K562 (cell line): ENCODE data around the gene ZNF816. TPM values are rescaled to one million over a fixed set of nuclear protein-coding genes. Genes with fewer than 3 reads are reported as not detected.

Source experiments
- CBX8 ChIP-seq: fragments of 200-600 bp; sonication (generic); IDR thresholded peaks from 2 replicates; pipeline ENCODE4 v1.6.1; 2012; ENCODE audit warnings: borderline replicate concordance, mixed run types, low read depth, mild to moderate bottlenecking, moderate library complexity, mixed read lengths, low read length, control low read depth, inconsistent platforms; ENCODE audit not compliant: poor library complexity, severe bottlenecking; ENCODE audit errors: extremely low read depth
- E2F3 ChIP-seq: fragments of 250-450 bp; sonication (Bioruptor Pico); IDR thresholded peaks from 2 replicates; pipeline ENCODE4 v1.4.0; 2020; ENCODE audit warnings: mild to moderate bottlenecking
- FOXA1 ChIP-seq: fragments of 450-650 bp; IDR thresholded peaks from 2 replicates; pipeline ENCODE4 v1.6.1; 2016; ENCODE audit warnings: mild to moderate bottlenecking, borderline replicate concordance
- HDGF ChIP-seq: fragments of 450-650 bp; IDR thresholded peaks from 2 replicates; pipeline ENCODE4 v1.6.1; 2016
- HSF4 ChIP-seq: fragments of 250-450 bp; sonication (Bioruptor Pico); IDR thresholded peaks from 2 replicates; pipeline ENCODE4 v2.1.2; 2022; ENCODE audit warnings: mild to moderate bottlenecking, moderate library complexity, borderline replicate concordance
- JUND ChIP-seq, 2 experiments: IDR thresholded peaks; 2 replicates in 1 of 2; 3 replicates in 1 of 2; pipeline ENCODE4 v1.6.1; 2011; ENCODE audit warnings: borderline replicate concordance in 2 of 2, low read depth in 2 of 2, low read length in 2 of 2, improper control_type of control experiment in 1 of 2, missing biosample characterization in 1 of 2, missing genetic modification characterization in 1 of 2, missing genetic modification reagents in 1 of 2
- KAT2B ChIP-seq: IDR thresholded peaks from one replicate; pipeline ENCODE4 v1.6.1; 2012; ENCODE audit warnings: low read depth, mild to moderate bottlenecking, control low read depth, inconsistent platforms, low read length, moderate library complexity
- KLF1 ChIP-seq: fragments of 450-650 bp; IDR thresholded peaks from 2 replicates; pipeline ENCODE4 v1.6.1; 2016; ENCODE audit warnings: missing genetic modification characterization, missing compliant biosample characterization
- NFRKB ChIP-seq: fragments of 450-650 bp; IDR thresholded peaks from 2 replicates; pipeline ENCODE4 v1.6.1; 2016; ENCODE audit warnings: low read depth
- PCBP1 ChIP-seq: fragments of 200-400 bp; formaldehyde crosslinking; IDR thresholded peaks from 2 replicates; pipeline ENCODE4 v1.6.1; 2018; ENCODE audit warnings: mild to moderate bottlenecking, low read depth, low read length; ENCODE audit not compliant: poor library complexity, severe bottlenecking
- SP2 ChIP-seq: IDR thresholded peaks from 2 replicates; pipeline ENCODE4 v1.6.1; 2011; ENCODE audit warnings: mild to moderate bottlenecking, low read depth, low read length, moderate library complexity; ENCODE audit not compliant: poor library complexity, severe bottlenecking; ENCODE audit errors: extremely low read depth
- ZNF263 ChIP-seq: sonication (generic); formaldehyde crosslinking; IDR thresholded peaks from 2 replicates; pipeline ENCODE4 v1.8.0; 2022; ENCODE audit warnings: mild to moderate bottlenecking, missing genetic modification reagents, borderline replicate concordance
- ZNF324 ChIP-seq: fragments of 250-450 bp; sonication (Bioruptor Pico); IDR thresholded peaks from 2 replicates; pipeline ENCODE4 v1.4.0; 2020; ENCODE audit warnings: mild to moderate bottlenecking
- polyA plus RNA-seq, 8 experiments: library from polyadenylated mRNA; depleted of rRNA in 4 of 8; stranded (reverse) in 5 of 8; unstranded in 3 of 8; fragments of >200 nt; fragmentation: Nextera tagmentation in 2 of 8; fragmentation: Illumina TruSeq in 1 of 8; extraction: Ambion mirVana in 2 of 8; extraction: Trizol in 1 of 8; gene quantifications; 2 replicates each; pipeline versions ENCODE4 v1.2.1 to v1.2.3, GENCODE V29; 2011 to 2014; ENCODE audit warnings: inconsistent platforms in 1 of 8, missing spikeins in 1 of 8
- total RNA-seq, 7 experiments: library from RNA; depleted of rRNA in 6 of 7; stranded (reverse); fragments of >200 nt in 6 of 7; fragmentation: Illumina TruSeq in 2 of 7; extraction: Trizol in 2 of 7; gene quantifications; 2 replicates each; pipeline versions ENCODE4 v1.2.1 to v1.2.3, GENCODE V29; 2011 to 2021; ENCODE audit warnings: low replicate concordance in 1 of 7
- TF ChIP-seq, protein P1 (sequence below): sonication (generic); formaldehyde crosslinking; IDR thresholded peaks from 2 replicates; pipeline ENCODE4 v1.8.1; 2023; ENCODE audit warnings: mild to moderate bottlenecking, missing genetic modification reagents
- TF ChIP-seq, protein P2 (sequence below): fragments of 450-650 bp; IDR thresholded peaks from 2 replicates; pipeline ENCODE4 v1.6.1; 2016
- TF ChIP-seq, protein P3 (sequence below): fragments of 450-650 bp; formaldehyde crosslinking; IDR thresholded peaks from 2 replicates; pipeline ENCODE4 v1.4.0; 2020; ENCODE audit warnings: mild to moderate bottlenecking, moderate library complexity
- TF ChIP-seq, protein P4 (sequence below): fragments of 450-650 bp; IDR thresholded peaks from 2 replicates; pipeline ENCODE4 v1.6.1; 2016; ENCODE audit warnings: mild to moderate bottlenecking

The ZNF816 gene
- total and polyA plus RNA-seq, 9 of the 15 experiments (the other 6 are each of a cell fraction or from before 2014, with no cell fraction given) = 8.6 to 23.4 (median 13.0) TPM

DNA sequence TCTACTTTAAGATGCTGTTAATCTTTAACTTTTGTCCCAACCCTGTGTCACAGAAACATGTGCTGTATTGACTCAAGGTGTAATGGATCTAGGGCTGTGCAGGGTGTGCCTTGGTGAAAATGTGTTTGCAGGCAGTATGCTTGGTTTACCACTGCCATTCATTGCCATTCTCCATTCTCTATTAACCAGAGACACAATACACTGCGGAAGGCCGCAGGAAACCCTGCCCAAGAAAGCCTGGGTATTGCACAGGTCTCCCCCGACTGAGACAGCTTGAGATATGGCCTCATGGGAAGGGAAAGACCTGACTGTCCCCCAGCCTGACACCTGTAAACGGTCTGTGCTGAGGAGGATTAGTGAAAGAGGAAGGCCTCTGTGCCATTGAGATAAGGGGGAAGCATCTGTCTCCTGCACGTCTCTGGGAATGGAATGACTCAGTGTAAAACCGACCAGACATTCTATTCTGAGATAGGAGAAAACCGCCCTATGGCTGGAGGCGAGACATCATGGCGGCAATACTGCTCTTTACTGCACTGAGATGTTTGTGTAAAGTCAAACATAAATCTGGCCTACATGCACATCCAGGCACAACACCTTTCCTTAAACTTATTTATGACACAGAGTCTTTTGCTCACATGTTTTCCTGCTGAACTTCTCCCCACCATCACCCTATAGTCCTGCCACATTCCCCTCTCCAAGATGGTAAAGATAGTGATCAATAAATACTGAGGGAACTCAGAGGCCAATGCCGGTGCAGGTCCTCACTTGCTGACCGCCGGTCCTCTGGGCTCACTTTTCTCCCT lies 26.3 kb downstream of the ZNF816 start (continued):
- TF ChIP-seq KAT2B (no peak), HDGF (no peak), E2F3 (CRISPR knock-in tag) (peak; percentile 64), CBX8 (no peak), ZNF263 (CRISPR knock-in tag) (no peak), PCBP1 (no peak), JUND (IDR thresholded peaks at IDR 0.05; ENCODE audit: borderline replicate concordance, low read depth, low read length) (peak; percentile 89), JUND (tag; IDR thresholded peaks at IDR 0.05; ENCODE audit: borderline replicate concordance, low read depth, low read length) (peak; percentile 91; the same call in 2 of the 3 replicates), HSF4 (CRISPR knock-in tag) (peak; percentile 60; the same call in 1 of the 2 replicates), ZNF324 (CRISPR knock-in tag) (no peak), KLF1 (no peak), FOXA1 (no peak), NFRKB (peak; percentile 57), SP2 (no peak)
- TF ChIP-seq, protein P1, sequence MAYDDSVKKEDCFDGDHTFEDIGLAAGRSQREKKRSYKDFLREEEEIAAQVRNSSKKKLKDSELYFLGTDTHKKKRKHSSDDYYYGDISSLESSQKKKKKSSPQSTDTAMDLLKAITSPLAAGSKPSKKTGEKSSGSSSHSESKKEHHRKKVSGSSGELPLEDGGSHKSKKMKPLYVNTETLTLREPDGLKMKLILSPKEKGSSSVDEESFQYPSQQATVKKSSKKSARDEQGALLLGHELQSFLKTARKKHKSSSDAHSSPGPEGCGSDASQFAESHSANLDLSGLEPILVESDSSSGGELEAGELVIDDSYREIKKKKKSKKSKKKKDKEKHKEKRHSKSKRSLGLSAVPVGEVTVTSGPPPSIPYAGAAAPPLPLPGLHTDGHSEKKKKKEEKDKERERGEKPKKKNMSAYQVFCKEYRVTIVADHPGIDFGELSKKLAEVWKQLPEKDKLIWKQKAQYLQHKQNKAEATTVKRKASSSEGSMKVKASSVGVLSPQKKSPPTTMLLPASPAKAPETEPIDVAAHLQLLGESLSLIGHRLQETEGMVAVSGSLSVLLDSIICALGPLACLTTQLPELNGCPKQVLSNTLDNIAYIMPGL (CRISPR knock-in tag) = no peak
- TF ChIP-seq, protein P2, sequence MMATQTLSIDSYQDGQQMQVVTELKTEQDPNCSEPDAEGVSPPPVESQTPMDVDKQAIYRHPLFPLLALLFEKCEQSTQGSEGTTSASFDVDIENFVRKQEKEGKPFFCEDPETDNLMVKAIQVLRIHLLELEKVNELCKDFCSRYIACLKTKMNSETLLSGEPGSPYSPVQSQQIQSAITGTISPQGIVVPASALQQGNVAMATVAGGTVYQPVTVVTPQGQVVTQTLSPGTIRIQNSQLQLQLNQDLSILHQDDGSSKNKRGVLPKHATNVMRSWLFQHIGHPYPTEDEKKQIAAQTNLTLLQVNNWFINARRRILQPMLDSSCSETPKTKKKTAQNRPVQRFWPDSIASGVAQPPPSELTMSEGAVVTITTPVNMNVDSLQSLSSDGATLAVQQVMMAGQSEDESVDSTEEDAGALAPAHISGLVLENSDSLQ = peak; percentile 86
- TF ChIP-seq, protein P3, sequence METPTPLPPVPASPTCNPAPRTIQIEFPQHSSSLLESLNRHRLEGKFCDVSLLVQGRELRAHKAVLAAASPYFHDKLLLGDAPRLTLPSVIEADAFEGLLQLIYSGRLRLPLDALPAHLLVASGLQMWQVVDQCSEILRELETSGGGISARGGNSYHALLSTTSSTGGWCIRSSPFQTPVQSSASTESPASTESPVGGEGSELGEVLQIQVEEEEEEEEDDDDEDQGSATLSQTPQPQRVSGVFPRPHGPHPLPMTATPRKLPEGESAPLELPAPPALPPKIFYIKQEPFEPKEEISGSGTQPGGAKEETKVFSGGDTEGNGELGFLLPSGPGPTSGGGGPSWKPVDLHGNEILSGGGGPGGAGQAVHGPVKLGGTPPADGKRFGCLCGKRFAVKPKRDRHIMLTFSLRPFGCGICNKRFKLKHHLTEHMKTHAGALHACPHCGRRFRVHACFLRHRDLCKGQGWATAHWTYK = peak; percentile 96
- TF ChIP-seq, protein P4, sequence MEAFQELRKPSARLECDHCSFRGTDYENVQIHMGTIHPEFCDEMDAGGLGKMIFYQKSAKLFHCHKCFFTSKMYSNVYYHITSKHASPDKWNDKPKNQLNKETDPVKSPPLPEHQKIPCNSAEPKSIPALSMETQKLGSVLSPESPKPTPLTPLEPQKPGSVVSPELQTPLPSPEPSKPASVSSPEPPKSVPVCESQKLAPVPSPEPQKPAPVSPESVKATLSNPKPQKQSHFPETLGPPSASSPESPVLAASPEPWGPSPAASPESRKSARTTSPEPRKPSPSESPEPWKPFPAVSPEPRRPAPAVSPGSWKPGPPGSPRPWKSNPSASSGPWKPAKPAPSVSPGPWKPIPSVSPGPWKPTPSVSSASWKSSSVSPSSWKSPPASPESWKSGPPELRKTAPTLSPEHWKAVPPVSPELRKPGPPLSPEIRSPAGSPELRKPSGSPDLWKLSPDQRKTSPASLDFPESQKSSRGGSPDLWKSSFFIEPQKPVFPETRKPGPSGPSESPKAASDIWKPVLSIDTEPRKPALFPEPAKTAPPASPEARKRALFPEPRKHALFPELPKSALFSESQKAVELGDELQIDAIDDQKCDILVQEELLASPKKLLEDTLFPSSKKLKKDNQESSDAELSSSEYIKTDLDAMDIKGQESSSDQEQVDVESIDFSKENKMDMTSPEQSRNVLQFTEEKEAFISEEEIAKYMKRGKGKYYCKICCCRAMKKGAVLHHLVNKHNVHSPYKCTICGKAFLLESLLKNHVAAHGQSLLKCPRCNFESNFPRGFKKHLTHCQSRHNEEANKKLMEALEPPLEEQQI = peak; percentile 89; the same call in 1 of the 2 replicates
